Measurements from ENCODE around the gene TNFRSF4.

TNFRSF4 gene

DNA sequence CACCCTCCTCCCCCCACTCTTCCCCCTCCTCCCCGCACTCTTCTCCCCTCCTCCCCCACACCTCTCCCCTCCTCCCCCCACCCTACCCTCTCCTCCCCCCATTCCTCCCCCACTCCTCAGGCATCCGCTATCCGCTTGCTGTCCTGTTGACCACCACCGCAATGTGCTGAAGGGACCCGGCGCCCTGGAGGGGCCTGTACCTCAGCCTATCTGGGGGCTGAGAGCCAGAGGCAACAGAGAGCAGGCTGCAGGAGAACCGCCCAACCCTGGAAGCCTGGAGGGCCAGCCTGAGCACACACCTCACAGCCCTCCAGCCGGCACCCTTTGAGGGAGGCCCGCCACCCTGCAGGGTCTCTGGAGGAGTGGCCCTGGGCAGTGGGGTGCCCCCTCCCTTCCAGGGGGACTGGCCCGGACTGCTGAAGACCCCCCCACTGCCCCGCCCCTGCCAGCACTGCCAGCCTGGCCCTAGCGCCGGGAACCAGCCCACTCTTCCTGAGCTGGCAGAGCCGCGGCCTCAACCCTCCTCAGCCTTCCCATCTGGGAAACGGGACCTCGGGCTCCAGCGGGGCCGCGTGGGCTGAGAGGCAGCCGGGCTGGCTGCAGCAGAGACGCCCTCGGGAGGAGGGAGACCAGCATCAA lies 31.3 kb upstream of the TNFRSF4 start:
- DNase-seq (ENCODE audit: low read depth), result no peak

DNA sequence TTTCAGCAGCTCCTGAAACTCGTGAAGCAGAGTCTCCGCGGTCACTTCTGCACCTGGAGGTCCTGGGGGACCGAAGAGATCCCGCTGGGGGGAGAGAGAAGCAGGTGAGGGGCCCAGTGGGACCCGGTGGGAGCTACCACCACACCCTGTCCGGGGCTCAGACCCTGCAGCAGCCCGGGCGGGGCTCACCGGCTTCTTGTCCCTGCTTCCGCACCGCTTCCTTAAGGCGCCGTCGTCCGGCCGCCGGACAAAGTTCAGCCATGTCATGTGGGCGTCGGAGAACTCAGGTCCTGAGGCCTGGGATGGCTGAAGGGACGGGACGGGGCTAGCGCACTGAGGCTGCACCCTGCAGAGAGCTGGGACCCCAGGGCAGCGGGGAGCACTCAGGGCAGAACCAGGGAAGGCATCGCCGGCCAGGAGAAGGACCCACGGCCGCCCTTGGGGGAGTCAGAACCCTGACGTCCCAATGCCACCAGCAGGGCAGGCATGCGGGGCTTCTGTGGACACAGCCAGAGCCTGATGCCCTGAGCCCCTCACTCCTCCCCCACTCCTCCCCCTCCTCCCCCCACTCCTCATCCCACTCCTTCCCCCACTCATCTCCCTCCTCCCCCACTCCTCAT lies 30.3 kb upstream of the TNFRSF4 start:
- DNase-seq (ENCODE audit: low read depth), result no peak

DNA sequence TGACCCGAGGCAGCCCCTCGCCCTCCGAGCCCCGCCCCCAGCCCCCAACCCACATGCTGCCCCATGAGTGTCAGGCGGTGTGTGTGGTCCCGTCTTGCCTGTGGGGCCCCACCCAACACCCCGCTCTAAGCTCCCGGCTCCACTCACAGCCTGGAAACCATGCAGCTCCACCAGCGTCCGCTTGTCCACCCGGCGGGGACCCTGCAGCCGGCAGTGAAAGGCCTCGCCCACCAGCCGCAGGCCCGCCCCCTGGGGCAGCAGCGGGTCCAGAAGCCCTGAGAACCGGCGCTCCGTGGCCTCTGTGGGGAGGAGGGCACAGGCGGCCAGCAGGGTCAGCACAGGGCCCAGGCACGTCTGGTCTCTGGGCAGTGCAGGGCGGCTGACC lies 29.8 kb upstream of the TNFRSF4 start:
- no peak for DNase-seq (ENCODE audit: low read depth)

DNA sequence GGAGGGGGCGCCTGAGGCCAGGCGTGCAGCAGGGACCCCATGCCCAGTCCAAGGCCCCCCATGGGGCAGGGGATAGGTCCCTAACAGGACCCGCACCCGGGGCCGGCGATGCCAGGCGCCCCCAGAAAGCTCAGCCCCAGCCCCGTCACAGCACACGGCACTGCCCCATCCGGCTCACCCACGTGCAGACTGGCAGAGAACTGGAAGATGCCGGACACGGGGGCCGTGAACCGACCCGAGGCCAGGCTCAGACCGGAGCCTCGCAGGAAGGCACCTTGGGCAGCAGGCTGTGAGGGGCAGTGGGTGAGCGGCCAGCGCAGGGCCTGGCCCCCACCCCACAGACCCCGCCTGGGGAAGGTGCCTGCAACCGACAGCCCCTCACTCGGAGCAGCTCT lies 29.3 kb upstream of the TNFRSF4 start:
- DNase-seq (ENCODE audit: low read depth), result no peak

DNA sequence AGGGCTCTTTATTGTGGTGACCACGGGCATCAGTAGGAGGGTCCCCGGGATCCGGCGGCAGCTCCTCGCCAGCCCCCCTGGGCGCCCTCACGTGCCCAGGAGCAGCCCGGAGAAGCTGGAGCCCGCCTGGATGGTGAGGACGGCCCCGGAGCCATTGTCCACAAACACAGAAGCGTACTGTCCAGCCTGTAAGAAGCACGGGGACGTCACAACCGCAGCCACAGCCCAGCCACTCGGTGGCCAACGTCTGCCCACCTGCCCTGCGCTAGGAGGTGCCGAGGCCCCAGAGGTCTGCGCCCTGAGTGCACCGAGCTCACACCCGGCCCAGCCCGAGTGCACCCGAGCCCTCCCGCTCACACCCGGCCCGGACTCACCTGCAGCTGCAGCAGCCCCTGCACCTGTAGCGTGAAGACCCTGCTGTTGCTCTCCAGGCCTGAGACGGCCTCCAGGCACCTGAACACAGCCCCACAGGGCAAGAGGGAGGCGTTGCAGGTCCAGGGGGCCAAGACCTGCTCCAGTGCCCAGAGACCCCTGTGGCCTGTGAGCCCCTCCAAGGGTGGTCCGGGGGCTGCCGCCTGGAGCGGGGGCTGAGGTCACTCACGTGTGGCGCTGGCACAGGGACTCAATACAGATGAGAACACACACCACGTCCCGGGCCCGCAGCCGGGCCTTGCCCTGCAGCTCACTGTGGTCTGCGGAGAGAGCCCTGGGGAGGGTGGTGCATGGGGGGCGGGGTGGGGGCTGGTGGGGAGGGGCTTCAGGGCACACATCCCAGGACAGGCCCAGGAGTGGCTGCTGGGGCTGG lies 28.7 kb upstream of the TNFRSF4 start:
- no peak for DNase-seq (ENCODE audit: low read depth)

DNA sequence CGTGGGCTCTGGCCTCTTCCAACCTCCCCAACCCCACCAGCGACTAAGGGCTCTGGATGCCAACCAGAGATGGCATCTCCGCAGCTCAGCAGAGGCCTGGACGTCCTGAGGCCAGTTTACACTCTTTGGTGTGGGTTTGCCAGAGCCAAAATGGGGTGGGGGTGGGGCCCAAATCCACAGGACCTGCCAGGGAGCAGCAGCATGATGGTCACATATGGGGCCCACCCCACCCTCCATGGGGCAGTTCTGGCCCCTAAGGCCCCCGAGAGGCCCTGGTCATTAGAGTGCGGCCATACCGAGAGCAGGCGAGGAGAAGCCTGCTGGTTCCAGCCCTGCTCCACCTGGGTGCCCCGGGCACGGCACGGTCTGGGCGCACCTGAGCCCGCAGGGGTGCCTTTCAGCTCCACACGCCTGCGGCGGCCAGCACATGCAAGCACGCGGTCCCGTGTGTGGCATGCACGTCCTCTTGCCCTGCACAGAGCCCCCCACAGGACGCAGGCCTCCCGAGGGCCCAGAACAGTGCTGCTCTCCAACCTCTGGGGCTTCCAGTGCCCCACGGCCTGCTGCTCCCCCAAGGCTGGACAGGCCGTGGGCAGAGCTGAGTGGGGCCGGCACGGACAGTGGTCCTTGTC lies 27.8 kb upstream of the TNFRSF4 start:
- no peak for DNase-seq (ENCODE audit: low read depth)

DNA sequence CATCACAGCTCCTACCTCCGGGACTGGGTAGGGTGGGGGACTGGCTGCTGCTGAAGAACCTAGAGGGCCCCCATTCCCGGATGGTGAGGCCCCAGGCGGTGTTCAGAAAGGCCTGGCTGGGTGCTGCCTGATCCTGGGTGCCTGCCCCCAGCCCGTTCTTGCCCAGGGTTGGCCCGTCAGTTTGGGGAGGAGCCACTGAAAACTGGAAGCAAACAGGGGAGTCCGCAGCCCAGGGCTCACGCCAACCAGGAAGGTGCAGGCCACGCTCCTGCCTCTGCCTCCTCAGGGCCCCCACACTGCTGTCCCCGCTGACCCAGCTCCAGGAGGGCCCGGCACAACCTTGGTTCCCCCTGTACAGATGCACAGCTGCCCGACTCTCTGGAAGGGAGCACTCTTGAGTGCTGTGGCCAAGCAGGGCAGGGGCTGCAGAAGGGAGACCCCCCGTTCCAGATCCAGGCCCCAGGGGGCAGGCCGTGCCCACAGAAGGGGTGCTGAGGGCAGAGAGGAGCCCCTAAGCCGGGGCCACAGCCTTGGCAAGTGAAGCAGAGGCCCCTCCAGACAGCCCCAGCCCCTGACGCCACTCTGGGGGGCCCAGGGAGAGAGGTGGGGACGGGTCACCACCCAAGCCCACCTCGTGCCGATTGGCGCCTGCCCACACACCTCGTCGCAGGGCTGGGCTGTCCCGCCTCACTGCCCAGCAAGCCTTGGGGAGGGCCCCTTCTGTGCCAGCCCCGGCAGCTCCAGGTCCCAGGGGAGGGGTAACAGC lies 27.1 kb upstream of the TNFRSF4 start:
- DNase-seq (ENCODE audit: low read depth), result peak; percentile 20

DNA sequence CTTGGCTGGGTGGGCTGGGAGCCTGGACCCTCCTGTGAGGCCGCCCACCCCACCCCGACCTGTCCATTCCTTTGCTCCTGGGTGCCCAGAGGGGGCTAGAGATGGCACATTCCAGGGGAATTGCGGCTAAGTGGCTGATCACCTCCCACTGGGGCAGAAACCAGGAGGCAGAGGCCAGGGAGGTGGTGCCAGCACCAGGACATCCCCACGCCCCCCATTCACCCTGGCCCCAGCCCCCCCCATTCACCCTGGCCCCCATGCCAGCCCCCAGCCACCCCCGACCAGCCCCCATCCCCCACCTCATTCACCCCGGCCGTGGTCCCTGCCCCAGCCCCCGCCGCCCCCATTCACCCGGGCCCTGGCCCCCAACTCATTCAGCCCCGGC lies 26.4 kb upstream of the TNFRSF4 start:
- no peak for DNase-seq (ENCODE audit: low read depth)

DNA sequence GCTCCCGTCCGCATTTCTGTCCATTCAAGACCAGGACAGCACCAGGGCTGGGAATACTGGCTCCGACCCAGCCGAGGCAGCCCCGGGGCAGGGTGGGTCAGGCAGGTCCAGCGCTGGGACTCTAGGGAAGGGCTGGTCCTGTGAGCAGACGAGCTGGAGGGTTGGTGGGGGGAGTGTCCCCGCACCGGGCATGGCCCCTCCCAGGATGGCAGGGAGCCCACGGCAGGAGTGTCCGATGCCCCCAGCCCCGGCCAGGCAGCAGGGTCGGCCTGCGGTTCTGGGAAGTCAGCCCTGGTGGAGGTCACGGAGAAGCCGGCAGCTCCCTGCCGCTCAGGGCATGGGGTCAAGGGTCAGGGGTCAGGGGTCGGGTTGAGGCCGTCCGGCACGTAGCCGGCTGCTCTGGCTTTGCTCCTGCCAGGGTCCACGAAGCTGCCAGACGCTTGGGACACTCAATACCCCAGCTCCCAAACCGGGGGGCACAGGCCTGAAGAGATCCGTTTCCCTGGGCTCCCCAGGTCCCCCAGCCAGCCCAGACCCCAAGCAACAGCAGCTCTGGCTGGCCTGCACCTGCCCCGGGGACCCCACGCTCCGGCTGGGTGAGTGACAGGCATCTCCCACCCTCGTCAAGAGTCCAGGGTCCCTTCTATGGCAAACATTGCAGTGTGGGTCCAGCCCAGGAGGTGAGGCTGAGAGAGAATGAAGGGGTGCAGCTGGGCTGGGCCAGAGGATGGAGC lies 25.8 kb upstream of the TNFRSF4 start:
- DNase-seq (ENCODE audit: low read depth), result no peak

DNA sequence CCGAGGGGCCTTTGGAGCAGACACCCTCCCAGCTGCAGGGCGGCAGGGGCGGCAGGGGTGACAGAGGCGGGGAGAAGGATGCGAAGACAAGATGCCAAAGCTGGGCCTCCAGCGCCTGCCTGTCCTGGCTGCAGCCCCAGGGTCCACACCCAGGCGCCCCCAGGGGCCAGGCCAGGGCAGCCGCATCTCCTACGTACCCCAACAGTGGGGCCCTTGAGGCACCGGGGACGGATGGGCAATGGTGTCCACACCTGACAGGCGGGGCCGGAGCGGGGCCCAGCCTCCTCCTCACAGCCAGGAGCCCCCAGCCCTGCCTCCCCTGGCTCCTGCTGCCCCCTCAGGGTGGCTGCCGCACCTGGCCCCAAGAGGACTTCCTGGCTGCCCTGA lies 25.3 kb upstream of the TNFRSF4 start:
- DNase-seq (ENCODE audit: low read depth), result no peak

DNA sequence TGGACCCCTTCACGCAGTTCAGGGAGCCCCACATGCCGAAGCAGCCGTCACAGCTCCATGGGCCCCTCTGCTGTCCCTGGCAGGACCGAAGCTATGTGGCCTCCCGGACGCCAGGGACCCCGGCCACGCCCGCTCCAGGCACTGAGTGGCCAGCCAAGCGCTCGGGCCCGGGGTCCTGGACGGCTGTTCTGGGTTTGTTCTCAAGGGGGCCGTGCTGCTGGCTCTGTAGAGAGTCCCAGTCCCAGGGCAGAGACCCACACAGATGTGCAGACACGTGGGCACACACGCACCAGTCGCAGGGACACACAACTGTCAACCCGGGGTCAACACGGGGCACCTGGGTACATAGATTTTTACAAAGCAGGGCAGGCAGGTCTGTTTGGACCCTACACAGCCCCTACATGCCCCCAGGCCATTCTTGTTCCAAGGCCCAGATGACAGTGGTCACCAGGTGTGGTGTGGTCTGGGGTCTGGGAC lies 24.8 kb upstream of the TNFRSF4 start:
- DNase-seq (ENCODE audit: low read depth), result no peak

DNA sequence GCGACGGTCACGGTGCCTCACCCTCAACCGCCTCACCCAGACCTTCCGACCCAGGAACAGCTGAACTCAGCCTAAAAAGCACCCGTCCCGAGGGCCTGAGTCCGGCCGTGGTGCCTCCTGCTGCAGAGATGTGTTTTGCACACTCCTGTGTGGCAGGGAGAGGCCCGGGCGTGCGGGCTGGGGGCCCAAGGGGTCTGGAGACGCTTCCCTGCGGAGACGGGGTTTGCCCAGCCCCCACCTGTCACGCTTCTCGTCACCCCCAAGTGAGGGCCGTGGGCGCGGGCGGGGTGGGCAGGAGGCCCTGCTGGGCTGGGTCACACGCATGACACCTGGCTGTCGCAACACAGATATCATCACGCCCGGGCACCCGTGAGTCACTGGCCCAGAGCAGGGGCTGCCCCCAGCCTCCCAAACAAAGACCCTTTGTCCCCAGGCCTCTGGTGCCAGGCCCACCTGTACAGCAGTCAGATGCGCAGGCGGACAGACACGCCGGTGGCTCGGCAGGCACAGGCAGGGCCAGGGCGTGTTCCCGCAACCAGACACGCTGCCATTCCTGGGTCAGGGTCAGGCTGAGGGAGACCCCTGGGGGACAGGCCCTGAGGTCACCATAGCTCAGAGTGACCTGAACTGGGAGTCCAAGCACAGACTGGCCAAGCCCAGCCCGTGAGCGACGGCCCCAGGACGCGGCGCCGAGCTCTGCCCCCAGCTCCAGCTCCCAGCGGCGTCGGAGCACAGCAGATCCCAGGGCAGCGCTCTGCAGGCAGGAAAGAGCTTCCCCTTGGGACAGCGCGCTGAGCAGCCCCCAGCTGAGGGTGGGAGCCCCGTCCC lies 24.1 kb upstream of the TNFRSF4 start:
- DNase-seq (ENCODE audit: low read depth), result no peak

DNA sequence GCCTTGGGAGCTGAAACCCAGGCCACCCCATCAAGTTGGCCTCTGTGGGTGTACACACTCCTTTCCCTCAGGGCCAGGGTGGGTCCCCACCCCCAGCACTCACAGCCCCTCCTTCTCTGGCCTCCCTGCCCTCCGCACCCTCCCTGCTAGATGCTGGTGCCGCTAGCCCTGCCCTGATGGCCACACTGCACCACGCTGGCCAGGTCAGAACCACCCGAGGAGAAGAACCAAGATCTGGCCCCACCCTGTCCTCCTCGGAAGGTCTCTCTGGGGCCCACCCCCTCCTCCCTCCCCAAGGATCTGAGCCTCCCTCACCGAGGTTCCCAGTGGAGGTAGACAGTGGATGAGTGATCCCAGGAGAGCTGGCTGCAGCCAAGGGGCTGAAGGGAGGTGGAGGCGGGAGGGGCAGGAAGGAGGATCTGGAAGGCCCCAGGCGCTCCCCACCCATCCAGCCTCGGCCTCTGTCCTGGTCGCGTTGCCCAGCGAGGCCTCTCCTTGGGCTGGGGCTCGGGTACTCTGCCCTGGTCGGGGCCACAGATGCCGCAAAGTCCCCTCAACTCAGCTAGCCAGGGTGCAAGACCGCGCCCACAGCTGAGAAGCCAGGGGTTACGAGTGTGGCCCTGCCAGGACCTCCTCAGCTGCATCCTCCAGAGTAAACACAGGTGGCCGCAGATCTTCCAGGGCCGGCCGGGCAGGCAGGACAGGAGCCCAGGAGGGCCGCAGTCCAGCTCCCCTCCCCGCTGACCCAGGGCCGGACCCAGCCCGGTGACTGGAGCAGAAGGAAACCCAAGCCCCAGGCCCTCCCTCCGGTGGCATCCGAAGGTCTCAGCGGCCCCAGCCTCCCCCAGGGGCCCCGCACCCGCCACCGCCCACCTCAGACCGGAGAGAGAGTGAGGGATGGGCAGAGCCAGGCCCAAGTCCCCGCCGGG lies 23.3 kb upstream of the TNFRSF4 start:
- DNase-seq (ENCODE audit: low read depth), result no peak

DNA sequence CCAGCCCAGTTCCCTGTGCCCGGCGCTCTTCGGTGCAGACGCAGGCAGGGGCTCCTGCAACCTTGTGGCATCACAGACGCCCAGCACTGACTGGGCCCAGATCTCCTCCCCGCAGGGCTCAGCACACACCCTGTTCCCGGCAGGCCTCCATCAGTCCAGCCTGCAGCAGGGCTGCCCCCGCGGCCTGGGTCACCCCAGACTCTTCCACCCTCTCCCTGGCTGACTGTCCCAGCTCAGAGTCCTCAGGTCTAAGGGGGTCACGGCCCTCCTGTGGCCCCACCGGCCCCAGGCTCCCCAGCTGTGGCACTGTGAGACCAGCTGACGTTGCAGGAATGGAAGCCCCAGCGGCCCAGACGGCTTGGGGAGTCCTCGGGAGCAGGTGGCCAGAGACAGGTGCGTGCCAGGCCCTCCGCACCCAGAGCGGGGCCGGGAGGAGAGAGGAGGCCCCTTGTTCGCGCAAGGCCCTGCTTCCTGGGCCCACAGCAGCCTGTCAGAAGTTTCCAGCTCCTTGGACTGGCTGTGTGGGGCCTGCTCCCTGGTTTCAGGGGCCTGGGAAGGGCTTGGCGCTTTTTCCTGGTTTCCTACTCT lies 22.3 kb upstream of the TNFRSF4 start:
- no peak for DNase-seq (ENCODE audit: low read depth)

DNA sequence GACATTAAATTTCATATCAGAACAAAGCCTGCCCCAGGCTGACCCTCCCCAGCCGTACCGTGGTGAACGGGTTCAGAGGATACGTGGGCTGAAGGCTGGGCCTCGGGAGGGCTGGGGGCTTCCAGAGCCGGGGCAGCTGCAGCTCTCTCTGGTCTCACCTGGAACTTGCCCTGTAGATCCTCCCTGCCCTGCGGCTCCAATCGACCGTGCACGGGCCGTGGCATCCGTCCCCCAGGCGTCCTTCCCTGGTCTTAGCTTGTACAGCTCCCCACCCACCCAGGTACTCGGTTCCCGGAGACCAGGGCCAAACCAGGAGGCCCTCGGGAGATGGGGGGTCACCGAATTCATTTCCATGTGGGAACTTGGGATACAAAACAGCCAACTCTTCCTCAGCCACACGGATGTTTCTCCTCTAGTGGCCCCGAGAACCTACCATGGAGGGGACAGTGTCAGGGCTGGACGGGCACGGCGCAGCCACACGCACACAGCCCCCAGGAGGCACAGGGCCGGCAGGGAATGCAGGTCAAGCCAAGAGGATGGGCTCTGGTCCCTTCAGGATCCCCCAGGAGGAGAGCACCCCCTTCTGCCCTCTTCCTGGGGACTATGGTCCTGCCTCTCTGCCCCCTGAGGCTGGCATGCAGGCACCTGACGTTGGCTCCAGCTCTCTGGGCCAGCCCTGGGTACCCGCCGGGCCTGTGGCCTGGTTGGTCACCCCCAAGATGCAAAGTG lies 21.2 kb upstream of the TNFRSF4 start:
- no peak for DNase-seq (ENCODE audit: low read depth)

DNA sequence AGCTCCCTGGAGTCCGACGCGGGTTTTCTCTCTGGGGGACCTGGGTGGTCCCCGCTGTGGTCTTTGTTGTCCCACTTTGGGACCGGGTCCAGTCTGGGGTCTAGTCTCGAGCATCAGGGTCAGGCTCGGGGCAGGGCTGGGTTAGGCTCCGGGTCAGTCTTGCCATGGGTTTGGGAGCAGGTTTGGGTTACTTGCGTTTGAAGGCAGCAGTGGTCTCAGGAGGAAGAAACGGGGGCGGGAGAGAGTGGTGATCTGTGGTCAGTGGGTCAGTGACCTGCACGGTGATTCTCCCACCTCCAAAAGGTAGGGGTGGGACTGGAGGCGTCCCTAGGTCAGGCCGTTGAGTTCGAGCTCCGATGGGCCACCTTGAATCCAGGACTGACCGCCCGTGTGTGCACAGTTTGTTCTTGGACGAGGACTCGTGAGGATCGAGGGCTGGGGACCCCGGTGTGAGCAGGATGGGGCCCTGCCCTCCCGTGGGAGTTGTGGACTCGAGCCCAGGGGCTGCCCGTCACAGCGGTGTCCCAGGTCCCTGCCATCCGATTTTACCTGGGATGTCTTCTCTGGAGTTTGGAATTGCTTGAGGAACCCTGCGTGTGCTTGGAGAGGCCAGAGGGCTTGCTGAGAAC lies 20.3 kb upstream of the TNFRSF4 start:
- no peak for DNase-seq (ENCODE audit: low read depth)

DNA sequence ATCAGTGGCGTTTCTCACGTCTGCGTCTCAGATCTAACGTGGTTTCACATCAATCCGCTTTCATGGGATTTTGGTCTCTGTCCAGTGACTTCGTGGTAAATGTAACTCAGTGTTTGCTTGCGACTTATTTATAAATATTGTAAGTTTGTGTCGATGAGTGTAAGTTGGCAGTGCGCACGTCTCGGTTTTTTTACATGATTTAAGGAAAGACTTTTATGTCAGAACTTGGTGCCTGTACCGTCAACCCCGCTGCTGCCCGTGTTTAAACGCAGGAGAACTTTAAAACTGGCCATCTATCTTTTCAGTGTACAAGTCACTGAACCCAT lies 19.6 kb upstream of the TNFRSF4 start:
- no peak for DNase-seq (ENCODE audit: low read depth)

All from ELR (cell line).